Gastroesophageal sphincter (tissue), 4 donors: ENCODE results near the gene PTF1A. TPM values are rescaled to one million over a fixed set of nuclear protein-coding genes. Genes with fewer than 3 reads are reported as not detected.
A peak's percentile ranks its signal among the peaks of the same experiment; 100 is the strongest.

Experiments used
- ATAC-seq: fragments of 150-250 bp; one replicate; pipeline ENCODE4 v1.9.1; 2016; ENCODE audit warnings: mild to moderate bottlenecking, moderate library complexity
- H3K27ac ChIP-seq, 4 donors: fragments of 200-600 bp; sonication (generic) in 3 of 4; 1 replicate in 3 of 4; 2 replicates in 1 of 4; pipeline ENCODE4 v1.5.1; 2016 to 2019
- H3K27me3 ChIP-seq: fragments of 200-600 bp; sonication (generic); one replicate; pipeline ENCODE4 v1.5.1; 2019
- H3K36me3 ChIP-seq, 2 donors: fragments of 200-600 bp; sonication (generic); one replicate each; pipeline ENCODE4 v1.5.1; 2019; ENCODE audit warnings: control low read depth in 1 of 2
- H3K4me1 ChIP-seq, 3 donors: fragments of 200-600 bp; sonication (generic); 1 replicate in 2 of 3; 2 replicates in 1 of 3; pipeline ENCODE4 v1.5.1; 2016 to 2019; ENCODE audit warnings: control low read depth in 2 of 3
- H3K4me3 ChIP-seq, 2 donors: fragments of 200-600 bp; sonication (generic); one replicate each; pipeline ENCODE4 v1.5.1; 2019; ENCODE audit warnings: mild to moderate bottlenecking in 1 of 2, moderate library complexity in 1 of 2
- H3K9me3 ChIP-seq, 3 donors: fragments of 200-600 bp; sonication (generic); one replicate each; pipeline ENCODE4 v1.5.1; 2017 to 2019; ENCODE audit warnings: control low read depth in 2 of 3
- CTCF ChIP-seq, 4 experiments: fragments of 200-600 bp in 2 of 4; fragments of 450-650 bp in 2 of 4; sonication (generic) in 1 of 4; IDR thresholded peaks; one replicate each; pipeline ENCODE4 v1.5.1; 2017 to 2019; ENCODE audit warnings: antibody characterized with exemption in 4 of 4, mild to moderate bottlenecking in 2 of 4, moderate library complexity in 2 of 4
- EP300 ChIP-seq: sonication (generic); formaldehyde crosslinking; IDR thresholded peaks from one replicate; pipeline ENCODE4 v1.6.1; 2017; ENCODE audit warnings: antibody characterized with exemption, mild to moderate bottlenecking
- POLR2A ChIP-seq, 2 donors: fragments of 450-650 bp; IDR thresholded peaks; one replicate each; pipeline ENCODE4 v1.6.1; 2017; ENCODE audit warnings: antibody characterized with exemption in 2 of 2, mild to moderate bottlenecking in 2 of 2, moderate library complexity in 1 of 2
- POLR2AphosphoS5 ChIP-seq: sonication (generic); formaldehyde crosslinking; IDR thresholded peaks from one replicate; pipeline ENCODE4 v1.6.1; 2017; ENCODE audit warnings: antibody characterized with exemption
- WGBS, 2 donors: methylation state at CpG; one replicate each; pipeline ENCODE4 v1.1.5; 2018; ENCODE audit warnings: low coverage in 1 of 2; 5-methylcytosine and 5-hydroxymethylcytosine counted together
- total RNA-seq, 4 donors: library from RNA; depleted of rRNA; stranded (reverse); fragments of >200 nt; gene quantifications; one replicate each; pipeline ENCODE4 v1.1.0, GENCODE V29; 2016

PTF1A gene
- total RNA-seq: not detected

- Histone ChIP-seq H3K4me3 (peak within 1 kb of the TSS in 1 of 2 donors; percentile 8), H3K4me1 (peaks cover 0 to 32% (median 0%) of the 10 kb centered on the region in 3 donors), H3K9me3 (no peaks in the 10 kb centered on the region), H3K27ac (no peak within 1 kb of the TSS), H3K27me3 (peaks cover 100% of the 10 kb centered on the region), H3K36me3 (no peaks in the 10 kb centered on the region)
- no peak for ATAC-seq
- 5% methylated on average over 5 of the region's 107 CpGs; no CpG with 5 or more reads in 1 of the 2 donors for WGBS, 2 donors
- TF ChIP-seq EP300: no peak
- no peak for TF ChIP-seq POLR2AphosphoS5
- no peak for TF ChIP-seq POLR2A (IDR thresholded peaks at IDR 0.05)
- TF ChIP-seq CTCF (IDR thresholded peaks at IDR 0.05): no peak
These were observed at the start of gene PTF1A for GRCh38 chr10:23191764-23192711. PTF1A (plus strand) TSS chr10:23192312; CDS start chr10:23192531, 219 bp downstream.

GRCh38 chr10:23146258-23146657 lies 45.9 kb upstream of the PTF1A start:
- ATAC-seq: no peak
- H3K27me3 ChIP-seq: no peaks in the 10 kb centered on the region
- H3K4me1 ChIP-seq: no peaks in the 10 kb centered on the region
- H3K27ac ChIP-seq: no peak overlapping the region
- no peak for TF ChIP-seq CTCF (IDR thresholded peaks at IDR 0.05)
- no peak for TF ChIP-seq EP300
- no peak for TF ChIP-seq POLR2AphosphoS5
- TF ChIP-seq POLR2A (IDR thresholded peaks at IDR 0.05): no peak
- H3K9me3 ChIP-seq: no peaks in the 10 kb centered on the region
- H3K4me3 ChIP-seq: no peak overlapping the region
- no peaks in the 10 kb centered on the region for H3K36me3 ChIP-seq
- WGBS, 2 donors: 85% methylated on average over 4 of the region's 9 CpGs; no CpG with 5 or more reads in 1 of the 2 donors

- no peak overlapping the region for H3K4me3 ChIP-seq
- H3K27ac ChIP-seq: no peak overlapping the region
- TF ChIP-seq CTCF (IDR thresholded peaks at IDR 0.05) (no peak), EP300 (no peak), POLR2A (IDR thresholded peaks at IDR 0.05) (no peak), POLR2AphosphoS5 (no peak)
- H3K36me3 ChIP-seq: no peaks in the 10 kb centered on the region
- H3K9me3 ChIP-seq: no peaks in the 10 kb centered on the region
- WGBS, 2 donors: 79 to 91% methylated on average over 2 to 5 of the region's 6 CpGs
- no peaks in the 10 kb centered on the region for H3K27me3 ChIP-seq
- H3K4me1 ChIP-seq: no peaks in the 10 kb centered on the region
- no peak for ATAC-seq
These were observed 45.1 kb upstream of the PTF1A start for GRCh38 chr10:23147035-23147434.

- H3K9me3 ChIP-seq: no peaks in the 10 kb centered on the region
- H3K36me3 ChIP-seq: no peaks in the 10 kb centered on the region
- H3K4me3 ChIP-seq: no peak overlapping the region
- no peak overlapping the region for H3K27ac ChIP-seq
- H3K4me1 ChIP-seq: no peaks in the 10 kb centered on the region
- no peak for ATAC-seq
- TF ChIP-seq POLR2A (IDR thresholded peaks at IDR 0.05): no peak
- no peak for TF ChIP-seq EP300
- no peak for TF ChIP-seq POLR2AphosphoS5
- no peak for TF ChIP-seq CTCF (IDR thresholded peaks at IDR 0.05)
- no peaks in the 10 kb centered on the region for H3K27me3 ChIP-seq
- 86 to 89% methylated on average over 17 to 19 of the region's 19 CpGs for WGBS, 2 donors
These were observed 43.9 kb upstream of the PTF1A start for GRCh38 chr10:23148214-23148613.

- H3K36me3 ChIP-seq: no peaks in the 10 kb centered on the region
- H3K27me3 ChIP-seq: no peaks in the 10 kb centered on the region
- ATAC-seq: no peak
- H3K27ac ChIP-seq: no peak overlapping the region
- H3K4me1 ChIP-seq: no peaks in the 10 kb centered on the region
- 80 to 93% methylated on average over 1 to 3 of the region's 4 CpGs for WGBS, 2 donors
- TF ChIP-seq EP300: no peak
- TF ChIP-seq CTCF (IDR thresholded peaks at IDR 0.05): no peak
- no peak for TF ChIP-seq POLR2A (IDR thresholded peaks at IDR 0.05)
- no peak for TF ChIP-seq POLR2AphosphoS5
- H3K4me3 ChIP-seq: no peak overlapping the region
- H3K9me3 ChIP-seq: no peaks in the 10 kb centered on the region
These were observed 42.0 kb upstream of the PTF1A start for GRCh38 chr10:23150091-23150490.
